ENCODE results near the gene KCNG4. TPM values are rescaled to one million over a fixed set of nuclear protein-coding genes. Genes with fewer than 3 reads are reported as not detected.

The KCNG4 gene
- total RNA-seq, 1 experiment from 2014 or later: not detected

- Histone ChIP-seq H3K9ac (ENCODE audit: extremely low read depth, insufficient read length, low read length) (no peak overlapping the region), H3K27me3 (ENCODE audit: insufficient read depth, low read length) (no peaks in the 10 kb centered on the region), H4K20me1 (ENCODE audit: control insufficient read depth, insufficient read depth, insufficient read length) (no peaks in the 10 kb centered on the region), H3K79me2 (ENCODE audit: insufficient read depth, low read length) (peaks cover 4% of the 10 kb centered on the region; the same call in 1 of the 2 replicates), H2BK15ac (ENCODE audit: low read depth, low read length) (no peak overlapping the region), H3K14ac (ENCODE audit: insufficient read depth, low read length) (no peak overlapping the region), H4K5ac (ENCODE audit: insufficient read length, low read depth, low read length) (no peak overlapping the region), H2BK120ac (ENCODE audit: low read depth, low read length, poor library complexity, severe bottlenecking) (no peak overlapping the region), H3K56ac (ENCODE audit: insufficient read length, low read depth, low read length) (no peak overlapping the region), H3K27ac (ENCODE audit: insufficient read length, low read depth, low read length) (no peak overlapping the region), H2BK5ac (ENCODE audit: insufficient read length, low read length) (no peak overlapping the region), H4K8ac (replicated peaks; ENCODE audit: insufficient read length, low read depth, low read length) (no peak overlapping the region), H2BK12ac (ENCODE audit: insufficient read length, low read depth, low read length) (no peak overlapping the region), H2BK20ac (ENCODE audit: low read depth, low read length, poor library complexity, severe bottlenecking) (no peak overlapping the region), H3T11ph (ENCODE audit: low read length) (no peak overlapping the region), H3K9me3 (ENCODE audit: control insufficient read depth, low read depth, low read length) (no peaks in the 10 kb centered on the region), H3K18ac (ENCODE audit: insufficient read length, low read depth, low read length) (no peak overlapping the region), H3K4ac (ENCODE audit: low read depth, low read length) (no peak overlapping the region), H3K79me1 (ENCODE audit: insufficient read depth, low read depth, low read length, poor library complexity, severe bottlenecking) (peaks cover 6% of the 10 kb centered on the region), H3K23ac (ENCODE audit: insufficient read length, low read depth, low read length) (no peak overlapping the region), H2AK5ac (ENCODE audit: insufficient read length, low read length) (no peak overlapping the region), H3K4me2 (ENCODE audit: insufficient read depth, insufficient read length, low read length) (no peak overlapping the region), H4K91ac (ENCODE audit: insufficient read length, low read depth, low read length) (no peak overlapping the region), H3K4me1 (ENCODE audit: insufficient read depth, low read length) (no peaks in the 10 kb centered on the region), H3K23me2 (ENCODE audit: insufficient read length, low read depth, low read length, poor library complexity, severe bottlenecking) (no peaks in the 10 kb centered on the region), H2AFZ (ENCODE audit: low read length) (no peak overlapping the region)
- peaks cover 4 to 5% of the 10 kb centered on the region in 2 experiments for H3K4me1 Mint-ChIP-seq
- no peak overlapping the region for H3K4me3 Mint-ChIP-seq
- H3K27ac Mint-ChIP-seq: no peak overlapping the region
- H3K36me3 Mint-ChIP-seq (ENCODE audit: insufficient read depth in 1 of 3, low read depth in 3 of 3): peaks cover 14 to 58% (median 53%) of the 10 kb centered on the region in 3 experiments; a peak in 6 of 7 replicates
- no peak for DNase-seq
- peaks cover 3% of the 10 kb centered on the region; the same call in 1 of the 2 replicates for H3K27me3 Mint-ChIP-seq (ENCODE audit: low read depth)
- no peak for TF ChIP-seq CTCF (conservative IDR thresholded peaks at IDR 0.05)
- H3K9me3 Mint-ChIP-seq: no peaks in the 10 kb centered on the region
- no CpG with 5 or more reads among the region's 33 CpGs for WGBS (ENCODE audit: extremely low coverage, insufficient read length, low lambda C conversion rate)
Observed at GRCh38 chr16:84179612-84180320, 60.0 kb downstream of the KCNG4 start.
